Body of pancreas (tissue), 4 donors: ENCODE results near the gene STX8. TPM values are rescaled to one million over a fixed set of nuclear protein-coding genes. Genes with fewer than 3 reads are reported as not detected.

Experiments
- ATAC-seq: fragments of 150-250 bp; one replicate; pipeline ENCODE4 v1.9.1; 2016
- DNase-seq, 4 donors: peaks; one replicate each; pipeline ENCODE4 v3.0.0-alpha.2; 2019
- H3K27ac ChIP-seq, 4 donors: fragments of 200-600 bp; sonication (generic); 1 replicate in 3 of 4; 2 replicates in 1 of 4; pipeline versions ENCODE4 v1.5.1 to v1.6.1; 2016 to 2019; ENCODE audit warnings: mild to moderate bottlenecking in 1 of 4, mixed read lengths in 1 of 4, moderate library complexity in 1 of 4
- H3K27me3 ChIP-seq, 2 donors: fragments of 200-600 bp; sonication (generic); one replicate each; pipeline ENCODE4 v1.6.0; 2016; ENCODE audit warnings: mild to moderate bottlenecking in 1 of 2
- H3K36me3 ChIP-seq, 2 donors: fragments of 200-600 bp; sonication (generic); replicated peaks in 1 of 2; 2 replicates each; pipeline ENCODE4 v1.5.1; 2016; ENCODE audit warnings: low read depth in 2 of 2; ENCODE audit not compliant: insufficient read depth in 1 of 2
- H3K4me1 ChIP-seq: fragments of 200-600 bp; sonication (generic); one replicate; pipeline ENCODE4 v1.6.0; 2016
- H3K4me3 ChIP-seq, 2 donors: fragments of 200-600 bp; sonication (generic); 1 replicate in 1 of 2; 2 replicates in 1 of 2; pipeline ENCODE4 v1.5.1; 2016 to 2019
- H3K9me3 ChIP-seq, 3 donors: fragments of 200-600 bp; sonication (generic); 1 replicate in 2 of 3; 2 replicates in 1 of 3; pipeline ENCODE4 v1.5.1; 2016
- POLR2A ChIP-seq, 3 donors: fragments of 450-650 bp; IDR thresholded peaks; one replicate each; pipeline ENCODE4 v1.6.1; 2016; ENCODE audit warnings: antibody characterized with exemption in 3 of 3, mild to moderate bottlenecking in 2 of 3
- WGBS, 2 donors: methylation state at CpG; one replicate each; pipeline ENCODE4 v1.1.5; 2017; 5-methylcytosine and 5-hydroxymethylcytosine counted together
- intact Hi-C: fragments of 100-400 bp; cut with DNase I; formaldehyde crosslinking; loops from one replicate; pipeline ENCODE4 v1.15.1; 2023
- total RNA-seq, 2 donors: library from RNA; depleted of rRNA; stranded (reverse); fragments of >200 nt; gene quantifications; one replicate each; pipeline ENCODE4 v1.1.0, GENCODE V29; 2016
- TF ChIP-seq, protein P1 (sequence below), 7 experiments: fragments of 450-650 bp in 4 of 7; fragments of 200-600 bp in 3 of 7; sonication (generic) in 3 of 7; IDR thresholded peaks; one replicate each; pipeline ENCODE4 v1.5.1; 2016 to 2019; ENCODE audit warnings: antibody characterized with exemption in 7 of 7

STX8 gene
- total RNA-seq, 2 donors from 2014 or later: 32.2 to 37.6 TPM

DNA sequence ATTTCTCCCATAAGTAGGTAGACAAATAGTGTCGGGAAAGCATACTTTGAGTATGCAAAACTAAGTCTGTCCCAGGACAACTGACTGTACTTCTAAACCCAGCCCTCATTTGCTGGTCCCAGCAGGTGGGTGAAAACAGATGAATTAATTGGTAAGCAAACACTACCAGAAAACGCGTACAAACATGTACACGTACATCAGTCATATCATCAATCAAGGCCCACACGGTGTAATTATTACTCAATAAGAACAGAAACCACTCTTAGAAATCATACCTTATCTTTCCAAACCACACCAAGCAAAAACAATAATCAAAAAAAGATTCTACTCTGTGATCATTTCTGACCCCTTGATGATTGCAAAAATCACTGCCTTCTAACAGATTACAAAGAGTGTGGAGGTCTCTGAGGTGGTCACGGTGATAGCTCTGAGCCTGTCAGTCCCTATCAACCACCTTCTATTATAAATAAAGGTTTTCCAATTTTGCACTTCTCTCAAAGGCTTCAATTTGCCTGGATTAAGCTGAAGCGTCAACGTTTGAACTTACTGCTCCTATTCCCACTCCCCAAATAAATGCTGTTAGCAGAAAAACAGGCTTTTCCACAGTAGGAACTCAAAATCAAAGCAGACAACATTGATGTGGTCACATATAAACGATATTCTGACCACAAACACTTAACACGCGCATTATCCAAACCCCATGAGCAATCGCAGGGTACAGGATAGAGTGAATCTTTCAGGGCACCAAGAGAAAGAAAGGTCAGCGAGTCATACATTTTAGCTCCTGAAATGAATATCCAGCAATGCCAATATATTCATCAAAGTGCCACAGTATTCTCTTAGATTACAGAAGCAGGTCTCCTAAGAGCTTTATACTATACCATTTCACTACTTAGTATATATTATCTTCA is 211.9 kb downstream of the STX8 start:
- no peak for ATAC-seq

GRCh38 chr17:9361188-9361955 is 214.2 kb downstream of the STX8 start:
- DNase-seq: peak in 2 of 4 donors; percentile 13 to 48
- intact Hi-C loops: no loop called here
- peak; percentile 60 for ATAC-seq

More for the DNA sequence above, 211.9 kb downstream of the STX8 start:
- 63 to 72% methylated on average over 13 of the region's 13 CpGs for WGBS, 2 donors
- Histone ChIP-seq H3K27ac (no peak overlapping the region), H3K4me3 (no peak overlapping the region), H3K9me3 (no peaks in the 10 kb centered on the region), H3K27me3 (no peaks in the 10 kb centered on the region), H3K36me3 (no peaks in the 10 kb centered on the region), H3K4me1 (peaks cover 10% of the 10 kb centered on the region)
- TF ChIP-seq POLR2A (IDR thresholded peaks at IDR 0.05): no peak
- TF ChIP-seq, protein P1, sequence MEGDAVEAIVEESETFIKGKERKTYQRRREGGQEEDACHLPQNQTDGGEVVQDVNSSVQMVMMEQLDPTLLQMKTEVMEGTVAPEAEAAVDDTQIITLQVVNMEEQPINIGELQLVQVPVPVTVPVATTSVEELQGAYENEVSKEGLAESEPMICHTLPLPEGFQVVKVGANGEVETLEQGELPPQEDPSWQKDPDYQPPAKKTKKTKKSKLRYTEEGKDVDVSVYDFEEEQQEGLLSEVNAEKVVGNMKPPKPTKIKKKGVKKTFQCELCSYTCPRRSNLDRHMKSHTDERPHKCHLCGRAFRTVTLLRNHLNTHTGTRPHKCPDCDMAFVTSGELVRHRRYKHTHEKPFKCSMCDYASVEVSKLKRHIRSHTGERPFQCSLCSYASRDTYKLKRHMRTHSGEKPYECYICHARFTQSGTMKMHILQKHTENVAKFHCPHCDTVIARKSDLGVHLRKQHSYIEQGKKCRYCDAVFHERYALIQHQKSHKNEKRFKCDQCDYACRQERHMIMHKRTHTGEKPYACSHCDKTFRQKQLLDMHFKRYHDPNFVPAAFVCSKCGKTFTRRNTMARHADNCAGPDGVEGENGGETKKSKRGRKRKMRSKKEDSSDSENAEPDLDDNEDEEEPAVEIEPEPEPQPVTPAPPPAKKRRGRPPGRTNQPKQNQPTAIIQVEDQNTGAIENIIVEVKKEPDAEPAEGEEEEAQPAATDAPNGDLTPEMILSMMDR (IDR thresholded peaks at IDR 0.05): no peak
- no peak for DNase-seq
- intact Hi-C loops: no loop called here

GRCh38 chr17:9360677-9361081 is 214.9 kb downstream of the STX8 start:
- ATAC-seq (peak; percentile 40), DNase-seq (peak; percentile 18 to 45 (median 38))
- Histone ChIP-seq H3K27me3 (no peaks in the 10 kb centered on the region), H3K4me3 (no peak overlapping the region), H3K27ac (peak overlapping the region in 1 of 4 donors; percentile 32), H3K9me3 (no peaks in the 10 kb centered on the region), H3K36me3 (no peaks in the 10 kb centered on the region), H3K4me1 (peaks cover 10% of the 10 kb centered on the region)
- WGBS, 2 donors: 5 to 13% methylated on average over 13 of the region's 13 CpGs
- TF ChIP-seq, protein P1 (IDR thresholded peaks at IDR 0.05): no peak
- no peak for TF ChIP-seq POLR2A (IDR thresholded peaks at IDR 0.05)
- intact Hi-C loops: no loop called here

More at GRCh38 chr17:9361188-9361955, 214.2 kb downstream of the STX8 start:
- Histone ChIP-seq H3K9me3 (no peaks in the 10 kb centered on the region), H3K4me1 (peaks cover 10% of the 10 kb centered on the region), H3K27ac (peak overlapping the region in 1 of 4 donors; percentile 32), H3K36me3 (no peaks in the 10 kb centered on the region), H3K4me3 (no peak overlapping the region), H3K27me3 (no peaks in the 10 kb centered on the region)
- no peak for TF ChIP-seq POLR2A (IDR thresholded peaks at IDR 0.05)
- TF ChIP-seq, protein P1 (IDR thresholded peaks at IDR 0.05): no peak
- 54 to 70% methylated on average over 7 of the region's 7 CpGs for WGBS, 2 donors

DNA sequence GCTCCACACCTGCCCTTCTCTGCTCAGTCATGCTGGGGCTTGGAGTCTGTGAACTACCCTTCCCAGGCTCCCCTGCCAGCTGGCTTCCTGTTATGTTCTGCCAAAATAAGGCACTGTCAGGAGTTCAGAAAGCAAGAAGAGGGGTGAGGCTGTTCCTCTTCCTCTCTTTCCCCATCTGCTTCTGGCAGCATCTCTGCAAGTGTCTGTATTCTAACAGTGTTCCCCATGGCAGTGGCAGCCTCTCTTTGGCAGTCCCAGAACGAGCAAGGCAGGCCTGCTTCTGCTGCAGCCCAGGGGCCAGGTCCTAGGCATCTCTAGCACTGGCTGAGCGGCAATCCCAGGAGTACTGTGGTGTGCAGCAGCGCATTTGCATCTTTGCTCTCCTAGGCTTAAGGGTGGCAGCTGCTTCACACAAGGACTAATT is 219.1 kb downstream of the STX8 start:
- no peaks in the 10 kb centered on the region for H3K27me3 ChIP-seq
- no peak overlapping the region for H3K27ac ChIP-seq
- no peak for TF ChIP-seq POLR2A (IDR thresholded peaks at IDR 0.05)
- TF ChIP-seq, protein P1 (IDR thresholded peaks at IDR 0.05): no peak
- peaks cover 10% of the 10 kb centered on the region for H3K4me1 ChIP-seq
- no peak for ATAC-seq
- peak in 1 of 4 donors; percentile 20 for DNase-seq
- 70 to 100% methylated on average over 3 of the region's 3 CpGs for WGBS, 2 donors
- H3K4me3 ChIP-seq: no peak overlapping the region
- H3K9me3 ChIP-seq: no peaks in the 10 kb centered on the region
- intact Hi-C loops: no loop called here
- H3K36me3 ChIP-seq: no peaks in the 10 kb centered on the region
